ENCODE measurements around the gene TRIM14.

The TRIM14 gene

DNA sequence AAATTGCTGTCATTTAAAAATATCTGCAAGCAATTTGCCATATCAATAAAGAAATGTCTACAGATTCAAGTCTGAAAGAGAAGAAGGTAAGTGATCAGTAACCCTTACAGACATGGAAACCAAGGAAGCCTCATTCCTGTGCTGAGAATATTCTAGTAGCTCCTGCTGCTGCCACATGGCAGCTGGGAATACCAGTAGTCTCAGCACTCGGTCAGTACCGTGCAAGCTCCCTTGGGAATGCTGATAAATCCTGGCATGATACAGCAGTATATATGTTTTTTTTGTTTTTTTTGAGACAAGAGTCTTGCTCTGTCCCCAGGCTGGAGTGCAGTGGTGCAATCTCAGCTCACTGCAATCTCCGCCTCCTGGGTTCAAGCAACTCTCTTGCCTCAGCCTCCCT is 34.6 kb downstream of the TRIM14 start:
- H3K36me3 ChIP-seq (ENCODE audit: control insufficient read depth in 2 of 2, insufficient read depth in 1 of 2, low read length in 2 of 2) = peaks cover 3 to 71% of the 10 kb centered on the region in 2 experiments; a peak in 2 of 3 replicates
- no peak for TF ChIP-seq ZNF433 (tag by site-specific recombination; IDR thresholded peaks at IDR 0.05; ENCODE audit: low read depth)
- CTCF ChIA-PET = interaction anchor here (0.5 to 3.4 kb wide), 4 partner anchors 10 to 692 kb away, joined by 3 to 22 read pairs (median 3); no protein-coding TSS in a partner anchor

DNA sequence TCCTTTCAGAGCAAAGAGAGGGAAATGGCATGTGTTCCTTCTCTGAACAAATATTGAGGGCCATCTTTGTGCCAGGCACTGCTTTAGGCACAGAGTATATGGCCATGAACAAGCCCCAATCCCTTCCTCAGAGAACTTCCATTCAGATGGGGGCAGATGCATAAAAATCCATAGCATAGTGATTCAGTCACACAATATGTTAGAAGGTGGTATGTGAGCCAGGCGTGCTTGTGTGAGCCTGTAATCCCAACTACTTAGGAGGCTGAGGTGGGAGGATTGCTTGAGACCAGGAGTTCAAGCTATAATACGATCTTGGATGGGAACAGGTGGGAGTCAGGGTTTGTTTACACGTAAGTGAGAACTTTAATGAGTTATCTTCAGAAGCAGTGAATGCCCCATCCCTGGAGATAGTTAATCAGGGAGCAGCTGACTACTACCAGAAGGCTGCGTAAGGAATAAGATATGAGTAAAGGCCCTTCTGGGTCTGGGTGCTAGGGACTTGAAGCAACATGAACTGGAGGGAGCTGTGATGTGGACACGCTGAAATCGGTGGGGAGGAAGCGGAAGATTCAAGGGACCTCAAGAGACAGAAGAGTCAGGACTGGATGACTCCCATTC is 35.3 kb downstream of the TRIM14 start:
- TF ChIP-seq ZFP37 (tag by site-specific recombination; IDR thresholded peaks at IDR 0.05) (no peak), ZNF510 (tag by site-specific recombination; IDR thresholded peaks at IDR 0.05; ENCODE audit: insufficient replicate concordance) (no peak), ZNF423 (tag by site-specific recombination; IDR thresholded peaks at IDR 0.05) (no peak), ZNF19 (tag by site-specific recombination; IDR thresholded peaks at IDR 0.05; ENCODE audit: low read depth) (no peak), OVOL3 (tag by site-specific recombination; IDR thresholded peaks at IDR 0.05) (no peak), ZNF677 (tag by site-specific recombination; IDR thresholded peaks at IDR 0.05) (no peak), ZNF555 (tag by site-specific recombination; conservative IDR thresholded peaks at IDR 0.05) (no peak), ZNF791 (tag by site-specific recombination; IDR thresholded peaks at IDR 0.05) (no peak)
- TF ChIP-seq, protein P1, sequence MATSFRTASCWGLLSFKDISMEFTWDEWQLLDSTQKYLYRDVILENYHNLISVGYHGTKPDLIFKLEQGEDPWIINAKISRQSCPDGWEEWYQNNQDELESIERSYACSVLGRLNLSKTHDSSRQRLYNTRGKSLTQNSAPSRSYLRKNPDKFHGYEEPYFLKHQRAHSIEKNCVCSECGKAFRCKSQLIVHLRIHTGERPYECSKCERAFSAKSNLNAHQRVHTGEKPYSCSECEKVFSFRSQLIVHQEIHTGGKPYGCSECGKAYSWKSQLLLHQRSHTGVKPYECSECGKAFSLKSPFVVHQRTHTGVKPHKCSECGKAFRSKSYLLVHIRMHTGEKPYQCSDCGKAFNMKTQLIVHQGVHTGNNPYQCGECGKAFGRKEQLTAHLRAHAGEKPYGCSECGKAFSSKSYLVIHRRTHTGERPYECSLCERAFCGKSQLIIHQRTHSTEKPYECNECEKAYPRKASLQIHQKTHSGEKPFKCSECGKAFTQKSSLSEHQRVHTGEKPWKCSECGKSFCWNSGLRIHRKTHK (tag by site-specific recombination; IDR thresholded peaks at IDR 0.05) = no peak

More for the DNA sequence above, 34.6 kb downstream of the TRIM14 start:
- POLR2A ChIA-PET = interaction anchor here (0.8 kb wide), 1 partner anchor 28 kb away, joined by 4 read pairs; the partner anchor contains the start of gene NANS
- Histone ChIP-seq H3K9me3 (ENCODE audit: control insufficient read depth, insufficient read depth, low read depth, low read length) (no peaks in the 10 kb centered on the region), H3K4me1 (ENCODE audit: control insufficient read depth, insufficient read depth, low read length) (no peaks in the 10 kb centered on the region; the same call in 1 of the 2 replicates), H3K4me3 (ENCODE audit: low read depth, low read length) (no peak overlapping the region), H3K27ac (ENCODE audit: extremely low read depth, low read depth, low read length) (no peak overlapping the region)

DNA sequence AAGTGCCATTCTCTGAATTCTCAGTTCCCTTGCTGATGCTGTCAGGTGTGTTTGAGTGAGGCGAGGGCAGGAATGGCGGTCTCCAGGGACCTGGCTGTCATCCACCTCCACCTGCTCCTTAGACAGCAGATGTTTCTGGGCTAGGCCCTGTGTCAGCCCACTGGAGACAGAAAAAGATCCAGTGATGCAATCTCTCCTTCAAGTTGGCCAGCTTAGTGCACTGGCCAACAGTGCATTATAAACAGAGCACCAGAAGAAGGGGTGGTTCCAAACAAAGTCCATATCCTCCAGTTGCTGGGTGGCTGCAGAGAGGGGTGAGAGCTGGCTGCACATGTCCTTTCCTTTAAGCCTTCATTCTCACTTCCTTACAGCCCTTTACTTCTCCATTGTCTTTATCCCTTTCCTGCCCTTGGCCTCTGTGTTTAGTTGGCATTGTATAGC is 35.9 kb downstream of the TRIM14 start:
- CTCF ChIA-PET = interaction anchor here (0.7 to 1.6 kb wide), 2 partner anchors 9 to 159 kb away, joined by 3 read pairs; no protein-coding TSS in a partner anchor
- POLR2A ChIA-PET = no interaction called here
- Histone ChIP-seq H3K27ac (ENCODE audit: extremely low read depth, low read depth, low read length) (no peak overlapping the region), H3K4me1 (ENCODE audit: control insufficient read depth, insufficient read depth, low read length) (no peaks in the 10 kb centered on the region; the same call in 1 of the 2 replicates), H3K4me3 (ENCODE audit: low read depth, low read length) (no peak overlapping the region), H3K9me3 (ENCODE audit: control insufficient read depth, insufficient read depth, low read depth, low read length) (no peaks in the 10 kb centered on the region), H3K36me3 (ENCODE audit: control insufficient read depth in 2 of 2, insufficient read depth in 1 of 2, low read length in 2 of 2) (peaks cover 3 to 79% of the 10 kb centered on the region in 2 experiments; a peak in 2 of 3 replicates)
- TF ChIP-seq ZNF341 (tag by site-specific recombination; IDR thresholded peaks at IDR 0.05; ENCODE audit: low read depth) = no peak
- TF ChIP-seq ZFP69B (tag by site-specific recombination; IDR thresholded peaks at IDR 0.05) = no peak
- TF ChIP-seq, protein P2, sequence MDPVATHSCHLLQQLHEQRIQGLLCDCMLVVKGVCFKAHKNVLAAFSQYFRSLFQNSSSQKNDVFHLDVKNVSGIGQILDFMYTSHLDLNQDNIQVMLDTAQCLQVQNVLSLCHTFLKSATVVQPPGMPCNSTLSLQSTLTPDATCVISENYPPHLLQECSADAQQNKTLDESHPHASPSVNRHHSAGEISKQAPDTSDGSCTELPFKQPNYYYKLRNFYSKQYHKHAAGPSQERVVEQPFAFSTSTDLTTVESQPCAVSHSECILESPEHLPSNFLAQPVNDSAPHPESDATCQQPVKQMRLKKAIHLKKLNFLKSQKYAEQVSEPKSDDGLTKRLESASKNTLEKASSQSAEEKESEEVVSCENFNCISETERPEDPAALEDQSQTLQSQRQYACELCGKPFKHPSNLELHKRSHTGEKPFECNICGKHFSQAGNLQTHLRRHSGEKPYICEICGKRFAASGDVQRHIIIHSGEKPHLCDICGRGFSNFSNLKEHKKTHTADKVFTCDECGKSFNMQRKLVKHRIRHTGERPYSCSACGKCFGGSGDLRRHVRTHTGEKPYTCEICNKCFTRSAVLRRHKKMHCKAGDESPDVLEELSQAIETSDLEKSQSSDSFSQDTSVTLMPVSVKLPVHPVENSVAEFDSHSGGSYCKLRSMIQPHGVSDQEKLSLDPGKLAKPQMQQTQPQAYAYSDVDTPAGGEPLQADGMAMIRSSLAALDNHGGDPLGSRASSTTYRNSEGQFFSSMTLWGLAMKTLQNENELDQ (tag by site-specific recombination; IDR thresholded peaks at IDR 0.05; ENCODE audit: low read depth) = no peak
- TF ChIP-seq ZNF843 (tag by site-specific recombination; IDR thresholded peaks at IDR 0.05) = no peak
- 0 out of 2 replicates have a peak, but pooled peaks have one; percentile 38 for TF ChIP-seq ZNF600 (tag by site-specific recombination; IDR thresholded peaks at IDR 0.05)

More for the DNA sequence above, 35.3 kb downstream of the TRIM14 start:
- CTCF ChIA-PET = interaction anchor here (0.5 to 3.4 kb wide), 4 partner anchors 9 to 160 kb away, joined by 3 to 22 read pairs (median 3); no protein-coding TSS in a partner anchor
- Histone ChIP-seq H3K4me1 (ENCODE audit: control insufficient read depth, insufficient read depth, low read length) (no peaks in the 10 kb centered on the region; the same call in 1 of the 2 replicates), H3K4me3 (ENCODE audit: low read depth, low read length) (no peak overlapping the region), H3K27ac (ENCODE audit: extremely low read depth, low read depth, low read length) (no peak overlapping the region), H3K9me3 (ENCODE audit: control insufficient read depth, insufficient read depth, low read depth, low read length) (no peaks in the 10 kb centered on the region), H3K36me3 (ENCODE audit: control insufficient read depth in 2 of 2, insufficient read depth in 1 of 2, low read length in 2 of 2) (peaks cover 3 to 76% of the 10 kb centered on the region in 2 experiments; a peak in 2 of 3 replicates)
- POLR2A ChIA-PET = interaction anchor here (0.8 kb wide), 1 partner anchor 27 kb away, joined by 4 read pairs; the partner anchor contains the start of gene NANS
